SK-N-SH treated with all-trans-retinoic acid at 6 μM for 48 hours (cell line): ENCODE results near the gene CLEC20A.

ENCODE experiments used
- ARNTL ChIP-seq: fragments of 450-650 bp; formaldehyde crosslinking; IDR thresholded peaks from 2 replicates; pipeline ENCODE4 v1.5.0; 2020; ENCODE audit warnings: low read depth, mild to moderate bottlenecking, moderate library complexity, borderline replicate concordance
- BACH2 ChIP-seq: fragments of 250-450 bp; sonication (Bioruptor Pico); IDR thresholded peaks from 2 replicates; pipeline ENCODE4 v1.9.0; 2021; ENCODE audit warnings: mild to moderate bottlenecking, borderline replicate concordance
- CREB5 ChIP-seq: fragments of 250-450 bp; sonication (Bioruptor Pico); IDR thresholded peaks from 2 replicates; pipeline ENCODE4 v1.5.1; 2020; ENCODE audit warnings: low read depth, mild to moderate bottlenecking, moderate library complexity
- PATZ1 ChIP-seq: fragments of 250-450 bp; sonication (Bioruptor Pico); IDR thresholded peaks from 2 replicates; pipeline ENCODE4 v1.8.0; 2020; ENCODE audit warnings: mild to moderate bottlenecking, moderate library complexity, borderline replicate concordance
- POU6F1 ChIP-seq: fragments of 250-450 bp; sonication (Bioruptor Pico); IDR thresholded peaks from 2 replicates; pipeline ENCODE4 v1.8.0; 2021; ENCODE audit warnings: low read depth, mild to moderate bottlenecking, moderate library complexity, borderline replicate concordance
- PPARA ChIP-seq: fragments of 250-450 bp; sonication (Bioruptor Pico); IDR thresholded peaks from 2 replicates; pipeline ENCODE4 v1.5.0; 2020; ENCODE audit warnings: mild to moderate bottlenecking, borderline replicate concordance
- TCF4 ChIP-seq: fragments of 250-450 bp; sonication (Bioruptor Pico); IDR thresholded peaks from 2 replicates; pipeline ENCODE4 v1.8.0; 2021; ENCODE audit warnings: mild to moderate bottlenecking, moderate library complexity, borderline replicate concordance
- TOX ChIP-seq: fragments of 250-450 bp; sonication (Bioruptor Pico); IDR thresholded peaks from 2 replicates; pipeline ENCODE4 v1.8.0; 2021; ENCODE audit warnings: mild to moderate bottlenecking, moderate library complexity, borderline replicate concordance
- ZNF565 ChIP-seq: fragments of 450-650 bp; formaldehyde crosslinking; conservative IDR thresholded peaks from 2 replicates; pipeline ENCODE4 v1.5.0; 2020; ENCODE audit warnings: low read depth, mild to moderate bottlenecking, moderate library complexity
- ZNF8 ChIP-seq: fragments of 450-650 bp; formaldehyde crosslinking; IDR thresholded peaks from 2 replicates; pipeline ENCODE4 v1.5.0; 2020; ENCODE audit warnings: mild to moderate bottlenecking, moderate library complexity

- TF ChIP-seq TOX (CRISPR knock-in tag) (no peak), PPARA (CRISPR knock-in tag) (no peak), ARNTL (CRISPR knock-in tag) (no peak), TCF4 (CRISPR knock-in tag) (no peak), CREB5 (CRISPR knock-in tag) (no peak), ZNF565 (CRISPR knock-in tag) (no peak), POU6F1 (no peak; the same call in 1 of the 2 replicates), BACH2 (no peak), ZNF8 (CRISPR knock-in tag) (no peak), PATZ1 (CRISPR knock-in tag) (no peak)
These were observed 46.0 kb upstream of the CLEC20A start for GRCh38 chr1:178542554-178543289.
